IMR-90 (cell line): ENCODE results near the gene ARFGAP3. TPM values are rescaled to one million over a fixed set of nuclear protein-coding genes. Genes with fewer than 3 reads are reported as not detected.

Experiments used
- ATAC-seq: fragments of 200-7000 bp; cut with Tn5 transposase; 2 replicates; pipeline ENCODE4 v1.9.1; 2020; ENCODE audit warnings: low read depth, mild to moderate bottlenecking, moderate library complexity
- BruUV-seq: library from RNA; stranded (reverse); fragments of 400-500 nt; replicated peaks from 2 replicates; lab custom pipeline; 2021; lab: Mats Ljungman, UMichigan
- CTCF ChIA-PET: fragments of 300-600 bp; formaldehyde crosslinking; extraction: SDS; loops from one replicate; lab custom pipeline; 2021; ENCODE audit warnings: antibody characterized with exemption; lab: Yijun Ruan, JAX
- POLR2A ChIA-PET: fragments of 300-600 bp; sonication (Branson Sonifier 250); formaldehyde crosslinking; loops from one replicate; lab custom pipeline; 2022; ENCODE audit warnings: antibody characterized with exemption; ENCODE audit not compliant: unreplicated experiment; lab: Charles Lee
- DNase-seq: peaks from one replicate; pipeline ENCODE4 v3.0.0; 2013
- H2AFZ ChIP-seq: replicated peaks from 2 replicates; pipeline ENCODE3; 2013; ENCODE audit warnings: low read length, mild to moderate bottlenecking; ENCODE audit not compliant: poor library complexity
- H2AK5ac ChIP-seq: 2 replicates; pipeline ENCODE4 v1.6.1; 2013; ENCODE audit warnings: low read depth, low read length, inconsistent platforms
- H2AK9ac ChIP-seq: replicated peaks from 2 replicates; pipeline ENCODE3; 2013; ENCODE audit warnings: mild to moderate bottlenecking, low read depth, low read length, moderate library complexity; ENCODE audit not compliant: poor library complexity
- H2BK120ac ChIP-seq: 2 replicates; pipeline ENCODE4 v1.6.1; 2013; ENCODE audit warnings: low read depth, low read length, inconsistent platforms
- H2BK15ac ChIP-seq: 3 replicates; pipeline ENCODE4 v1.6.1; 2013; ENCODE audit warnings: low read depth, low read length, inconsistent platforms
- H2BK20ac ChIP-seq: 2 replicates; pipeline ENCODE4 v1.6.1; 2013; ENCODE audit warnings: low read depth, mild to moderate bottlenecking, inconsistent platforms, low read length, moderate library complexity
- H2BK5ac ChIP-seq: 2 replicates; pipeline ENCODE4 v1.6.1; 2013; ENCODE audit warnings: mild to moderate bottlenecking, low read depth, low read length, inconsistent platforms; ENCODE audit not compliant: poor library complexity, severe bottlenecking
- H3K14ac ChIP-seq: replicated peaks from 2 replicates; pipeline ENCODE4 v1.6.1; 2013; ENCODE audit warnings: low read depth, low read length, inconsistent platforms
- H3K18ac ChIP-seq: 2 replicates; pipeline ENCODE4 v1.6.1; 2013; ENCODE audit warnings: low read depth, low read length, control low read depth
- H3K23ac ChIP-seq: 2 replicates; pipeline ENCODE4 v1.6.1; 2013; ENCODE audit warnings: low read depth, low read length, inconsistent platforms
- H3K27ac ChIP-seq: 2 replicates; pipeline ENCODE4 v1.5.1; 2013; ENCODE audit warnings: mild to moderate bottlenecking, control low read depth, low read length; ENCODE audit not compliant: insufficient read depth
- H3K27me3 ChIP-seq: 2 replicates; pipeline ENCODE4 v1.6.1; 2013; ENCODE audit warnings: low read length; ENCODE audit not compliant: control insufficient read depth, insufficient read depth
- H3K36me3 ChIP-seq: 2 replicates; pipeline ENCODE4 v1.6.1; 2013; ENCODE audit warnings: low read length, mixed read lengths; ENCODE audit not compliant: control insufficient read depth, insufficient read depth
- H3K4ac ChIP-seq: 2 replicates; pipeline ENCODE4 v1.6.1; 2013; ENCODE audit warnings: low read depth, low read length, inconsistent platforms
- H3K4me1 ChIP-seq: 2 replicates; pipeline ENCODE4 v1.6.1; 2013; ENCODE audit warnings: low read length, mixed read lengths; ENCODE audit not compliant: control insufficient read depth, insufficient read depth
- H3K4me2 ChIP-seq: 2 replicates; pipeline ENCODE4 v1.6.1; 2013; ENCODE audit warnings: low read depth, mild to moderate bottlenecking, control low read depth, low read length, moderate library complexity
- H3K4me3 ChIP-seq: 2 replicates; pipeline ENCODE4 v1.5.1; 2013; ENCODE audit warnings: low read depth, mild to moderate bottlenecking, control low read depth, low read length, moderate library complexity; ENCODE audit not compliant: insufficient read depth
- H3K56ac ChIP-seq: 2 replicates; pipeline ENCODE4 v1.6.1; 2013; ENCODE audit warnings: low read length, inconsistent platforms; ENCODE audit not compliant: insufficient read depth; ENCODE audit errors: extremely low read depth
- H3K79me1 ChIP-seq, 2 experiments: 2 replicates each; pipeline ENCODE4 v1.6.1; 2013; ENCODE audit warnings: low read length in 2 of 2, inconsistent platforms in 1 of 2, low read depth in 1 of 2
- H3K9ac ChIP-seq: 2 replicates; pipeline ENCODE4 v1.6.1; 2013; ENCODE audit warnings: low read depth, low read length, control low read depth
- H3K9me1 ChIP-seq: 2 replicates; pipeline ENCODE4 v1.6.1; 2013; ENCODE audit warnings: low read length, inconsistent platforms; ENCODE audit not compliant: insufficient read depth
- H3K9me3 ChIP-seq: 2 replicates; pipeline ENCODE4 v1.6.1; 2013; ENCODE audit warnings: low read length; ENCODE audit not compliant: control insufficient read depth, insufficient read depth
- H4K20me1 ChIP-seq: 2 replicates; pipeline ENCODE4 v1.6.1; 2013; ENCODE audit warnings: low read length, inconsistent platforms; ENCODE audit not compliant: insufficient read depth
- H4K5ac ChIP-seq: 2 replicates; pipeline ENCODE4 v1.6.1; 2013; ENCODE audit warnings: mild to moderate bottlenecking, low read depth, low read length, control low read depth
- H4K8ac ChIP-seq, 2 experiments: 2 replicates each; pipeline ENCODE4 v1.6.1; 2013; ENCODE audit warnings: low read depth in 2 of 2, low read length in 2 of 2, control low read depth in 1 of 2, inconsistent platforms in 1 of 2
- H4K91ac ChIP-seq: 2 replicates; pipeline ENCODE4 v1.6.1; 2013; ENCODE audit warnings: low read depth, low read length, inconsistent platforms; ENCODE audit not compliant: insufficient read depth
- WGBS, 2 experiments: methylation state at CpG; one replicate each; pipeline versions ENCODE4 v1.1.5 to v1.1.7; 2013; ENCODE audit warnings: missing lambda C conversion rate in 2 of 2; ENCODE audit not compliant: insufficient read length in 1 of 2; ENCODE audit errors: extremely low coverage in 2 of 2; 5-methylcytosine and 5-hydroxymethylcytosine counted together
- dilution Hi-C: fragments of 300-500 bp; cut with HindIII; formaldehyde crosslinking; loops from one replicate; pipeline ENCODE4 v1.14.3; 2018; ENCODE audit warnings: low sequenced_read_pairs; ENCODE audit not compliant: unreplicated experiment
- in situ Hi-C: fragments of 300-500 bp; cut with MboI; formaldehyde crosslinking; loops from 3 replicates; pipeline ENCODE4 v1.14.3; 2019; ENCODE audit warnings: low sequenced_read_pairs, inconsistent platforms, mixed read lengths
- intact Hi-C: fragments of 100-400 bp; cut with micrococcal nuclease; formaldehyde crosslinking; loops from 2 replicates; pipeline ENCODE4 v1.10.0; 2022
- polyA plus RNA-seq, 3 experiments: library from polyadenylated mRNA; depleted of rRNA; stranded (reverse); fragments of >200 nt; gene quantifications; 2 replicates each; pipeline ENCODE4 v1.2.3, GENCODE V29; 2012; ENCODE audit warnings: low replicate concordance in 1 of 3
- total RNA-seq: library from RNA; depleted of rRNA; stranded (reverse); fragments of >200 nt; gene quantifications from 2 replicates; pipeline ENCODE4 v1.2.3, GENCODE V29; 2012
- TF ChIP-seq, protein P1 (sequence below): conservative IDR thresholded peaks from 2 replicates; pipeline ENCODE4 v1.5.1; 2012; ENCODE audit warnings: mild to moderate bottlenecking, low read depth, low read length, improper control_type of control experiment

Gene ARFGAP3
- total and polyA plus RNA-seq, 2 of the 4 experiments (the other 2 are of a cell fraction), result 50.0 to 70.1 TPM

DNA sequence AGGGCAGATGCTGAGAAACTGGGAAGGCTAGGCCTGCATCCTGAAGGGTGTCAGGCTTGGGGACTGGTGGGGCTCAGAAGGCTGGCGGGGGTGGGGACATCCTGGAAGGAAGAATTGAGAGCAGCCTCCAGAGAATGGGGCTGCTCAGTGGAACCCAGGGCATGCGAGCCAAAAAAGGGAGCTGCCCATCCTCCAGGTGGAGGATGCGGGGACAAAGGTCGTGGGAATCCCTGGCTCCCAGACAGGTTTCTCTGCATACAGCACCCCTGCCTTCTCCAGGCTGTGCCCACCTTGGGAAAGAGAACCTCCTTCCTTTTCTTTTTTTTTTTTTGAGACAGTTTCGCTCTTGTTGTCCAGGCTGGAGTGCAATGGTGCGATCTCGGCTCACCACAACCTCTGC lies 40.9 kb upstream of the ARFGAP3 start:
- Histone ChIP-seq H2AFZ (no peak overlapping the region), H3K4me1 (no peaks in the 10 kb centered on the region; the same call in 1 of the 2 replicates), H3K27me3 (no peaks in the 10 kb centered on the region), H3K79me1 (peaks cover 70 to 93% of the 10 kb centered on the region in 2 experiments), H4K5ac (no peak overlapping the region), H3K36me3 (peaks cover 6% of the 10 kb centered on the region; the same call in 1 of the 2 replicates), H3K9me1 (peaks cover 28% of the 10 kb centered on the region), H4K8ac (no peak overlapping the region), H2BK120ac (no peak overlapping the region), H3K4ac (no peak overlapping the region), H2AK5ac (no peak overlapping the region), H2BK15ac (no peak overlapping the region), H3K18ac (no peak overlapping the region), H4K91ac (no peak overlapping the region), H3K14ac (no peak overlapping the region), H3K23ac (no peak overlapping the region), H3K4me3 (no peak overlapping the region), H2BK20ac (no peak overlapping the region), H4K20me1 (peaks cover 74% of the 10 kb centered on the region), H2BK5ac (no peak overlapping the region), H3K56ac (no peak overlapping the region), H2AK9ac (no peak overlapping the region), H3K27ac (no peak overlapping the region), H3K9ac (no peak overlapping the region), H3K9me3 (no peaks in the 10 kb centered on the region), H3K4me2 (no peak overlapping the region)
- dilution Hi-C loops (no loop called here), in situ Hi-C loops (no loop called here), intact Hi-C loops (no loop called here)
- 100% methylated on average over 2 of the region's 7 CpGs; no CpG with 5 or more reads in 1 of the 2 experiments for WGBS, 2 experiments
- POLR2A ChIA-PET, result no interaction called here
- no peak for ATAC-seq
- TF ChIP-seq, protein P1, sequence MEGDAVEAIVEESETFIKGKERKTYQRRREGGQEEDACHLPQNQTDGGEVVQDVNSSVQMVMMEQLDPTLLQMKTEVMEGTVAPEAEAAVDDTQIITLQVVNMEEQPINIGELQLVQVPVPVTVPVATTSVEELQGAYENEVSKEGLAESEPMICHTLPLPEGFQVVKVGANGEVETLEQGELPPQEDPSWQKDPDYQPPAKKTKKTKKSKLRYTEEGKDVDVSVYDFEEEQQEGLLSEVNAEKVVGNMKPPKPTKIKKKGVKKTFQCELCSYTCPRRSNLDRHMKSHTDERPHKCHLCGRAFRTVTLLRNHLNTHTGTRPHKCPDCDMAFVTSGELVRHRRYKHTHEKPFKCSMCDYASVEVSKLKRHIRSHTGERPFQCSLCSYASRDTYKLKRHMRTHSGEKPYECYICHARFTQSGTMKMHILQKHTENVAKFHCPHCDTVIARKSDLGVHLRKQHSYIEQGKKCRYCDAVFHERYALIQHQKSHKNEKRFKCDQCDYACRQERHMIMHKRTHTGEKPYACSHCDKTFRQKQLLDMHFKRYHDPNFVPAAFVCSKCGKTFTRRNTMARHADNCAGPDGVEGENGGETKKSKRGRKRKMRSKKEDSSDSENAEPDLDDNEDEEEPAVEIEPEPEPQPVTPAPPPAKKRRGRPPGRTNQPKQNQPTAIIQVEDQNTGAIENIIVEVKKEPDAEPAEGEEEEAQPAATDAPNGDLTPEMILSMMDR, result no peak
- CTCF ChIA-PET, result no interaction called here
- DNase-seq, result no peak
- no TSS peak for BruUV-seq
